Measurements from ENCODE around the gene SHLD1.
A peak's percentile ranks its signal among the peaks of the same experiment; 100 is the strongest.

Gene SHLD1

GRCh38 chr20:5786930-5787795 lies 37.0 kb downstream of the SHLD1 start:
- ChIA-PET CTCF (interaction anchor here (0.9 to 13.0 kb wide), 35 partner anchors 9 to 291 kb away, joined by 3 to 164 read pairs (median 7); no protein-coding TSS in a partner anchor), POLR2A (no interaction called here)
- DNase-seq (ENCODE audit: extremely low spot score): no peak
- TF ChIP-seq, protein P1, sequence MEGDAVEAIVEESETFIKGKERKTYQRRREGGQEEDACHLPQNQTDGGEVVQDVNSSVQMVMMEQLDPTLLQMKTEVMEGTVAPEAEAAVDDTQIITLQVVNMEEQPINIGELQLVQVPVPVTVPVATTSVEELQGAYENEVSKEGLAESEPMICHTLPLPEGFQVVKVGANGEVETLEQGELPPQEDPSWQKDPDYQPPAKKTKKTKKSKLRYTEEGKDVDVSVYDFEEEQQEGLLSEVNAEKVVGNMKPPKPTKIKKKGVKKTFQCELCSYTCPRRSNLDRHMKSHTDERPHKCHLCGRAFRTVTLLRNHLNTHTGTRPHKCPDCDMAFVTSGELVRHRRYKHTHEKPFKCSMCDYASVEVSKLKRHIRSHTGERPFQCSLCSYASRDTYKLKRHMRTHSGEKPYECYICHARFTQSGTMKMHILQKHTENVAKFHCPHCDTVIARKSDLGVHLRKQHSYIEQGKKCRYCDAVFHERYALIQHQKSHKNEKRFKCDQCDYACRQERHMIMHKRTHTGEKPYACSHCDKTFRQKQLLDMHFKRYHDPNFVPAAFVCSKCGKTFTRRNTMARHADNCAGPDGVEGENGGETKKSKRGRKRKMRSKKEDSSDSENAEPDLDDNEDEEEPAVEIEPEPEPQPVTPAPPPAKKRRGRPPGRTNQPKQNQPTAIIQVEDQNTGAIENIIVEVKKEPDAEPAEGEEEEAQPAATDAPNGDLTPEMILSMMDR (IDR thresholded peaks at IDR 0.05; ENCODE audit: control extremely low read depth, extremely low read depth, low read depth, missing control alignments): no peak

DNA sequence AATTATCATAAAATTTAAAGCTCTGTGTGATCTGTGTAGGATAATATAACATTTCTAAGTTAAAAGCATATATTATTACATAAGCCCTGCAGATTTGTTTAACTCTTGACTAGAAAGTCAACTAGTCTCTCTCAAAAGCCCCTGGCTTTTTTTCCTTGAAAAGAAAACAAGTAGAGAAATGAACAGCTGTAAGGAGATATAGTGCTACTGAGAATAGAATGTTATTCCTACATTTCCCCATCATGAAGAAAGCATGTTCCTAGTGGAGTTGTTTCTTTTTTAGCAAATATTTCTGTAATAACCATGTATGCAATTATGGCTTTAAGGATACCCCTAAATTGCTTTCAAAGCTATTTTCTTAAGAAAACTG lies 37.6 kb downstream of the SHLD1 start:
- POLR2A ChIA-PET: interaction anchor here (0.6 kb wide), 1 partner anchor 180 kb away, joined by 3 read pairs; no protein-coding TSS in a partner anchor
- CTCF ChIA-PET: interaction anchor here (0.6 to 13.0 kb wide), 51 partner anchors 10 to 290 kb away, joined by 3 to 164 read pairs (median 5); no protein-coding TSS in a partner anchor

GRCh38 chr20:5788385-5788895 lies 38.2 kb downstream of the SHLD1 start:
- DNase-seq (ENCODE audit: extremely low spot score): peak; percentile 81
- TF ChIP-seq, protein P1 (IDR thresholded peaks at IDR 0.05; ENCODE audit: control extremely low read depth, extremely low read depth, low read depth, missing control alignments): peak; percentile 63
- ChIA-PET POLR2A (interaction anchor here (0.6 kb wide), 1 partner anchor 181 kb away, joined by 3 read pairs; no protein-coding TSS in a partner anchor), CTCF (interaction anchor here (0.6 to 13.0 kb wide), 55 partner anchors 9 to 689 kb away, joined by 3 to 164 read pairs (median 5); no protein-coding TSS in a partner anchor)

More for the DNA sequence above, 37.6 kb downstream of the SHLD1 start:
- TF ChIP-seq, protein P1 (IDR thresholded peaks at IDR 0.05; ENCODE audit: control extremely low read depth, extremely low read depth, low read depth, missing control alignments): no peak
- DNase-seq (ENCODE audit: extremely low spot score): no peak

DNA sequence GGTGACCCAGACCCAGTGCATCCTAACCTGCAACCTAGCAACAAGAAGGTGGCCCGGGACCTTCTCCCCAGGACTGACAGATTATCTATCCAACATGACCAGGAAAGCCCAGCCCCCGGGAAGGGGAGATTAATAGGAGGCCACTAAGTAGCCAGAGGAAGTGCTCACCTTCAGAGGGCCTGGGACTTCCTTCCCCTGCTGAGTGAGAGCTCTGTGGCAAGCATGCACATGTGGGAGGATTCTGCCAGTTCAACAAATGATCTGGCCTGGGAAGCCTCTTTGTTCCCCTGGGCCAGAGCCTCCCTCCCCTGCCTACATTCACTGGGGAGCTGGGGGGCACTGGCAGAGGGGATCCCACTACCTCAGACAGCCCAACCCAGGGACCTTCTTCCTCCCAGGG lies 39.6 kb downstream of the SHLD1 start:
- ChIA-PET POLR2A (interaction anchor here (0.6 kb wide), 1 partner anchor 159 kb away, joined by 3 read pairs; no protein-coding TSS in a partner anchor), CTCF (interaction anchor here (0.9 to 13.0 kb wide), 10 partner anchors 8 to 258 kb away, joined by 3 to 164 read pairs (median 11); no protein-coding TSS in a partner anchor)
- no peak for DNase-seq (ENCODE audit: extremely low spot score)
- TF ChIP-seq, protein P1 (IDR thresholded peaks at IDR 0.05; ENCODE audit: control extremely low read depth, extremely low read depth, low read depth, missing control alignments): no peak

- POLR2A ChIA-PET: no interaction called here
- CTCF ChIA-PET: no interaction called here
- DNase-seq (ENCODE audit: extremely low spot score): no peak
- TF ChIP-seq, protein P1 (IDR thresholded peaks at IDR 0.05; ENCODE audit: control extremely low read depth, extremely low read depth, low read depth, missing control alignments): no peak
Observed at GRCh38 chr20:5793916-5794315, 43.7 kb downstream of the SHLD1 start.

DNA sequence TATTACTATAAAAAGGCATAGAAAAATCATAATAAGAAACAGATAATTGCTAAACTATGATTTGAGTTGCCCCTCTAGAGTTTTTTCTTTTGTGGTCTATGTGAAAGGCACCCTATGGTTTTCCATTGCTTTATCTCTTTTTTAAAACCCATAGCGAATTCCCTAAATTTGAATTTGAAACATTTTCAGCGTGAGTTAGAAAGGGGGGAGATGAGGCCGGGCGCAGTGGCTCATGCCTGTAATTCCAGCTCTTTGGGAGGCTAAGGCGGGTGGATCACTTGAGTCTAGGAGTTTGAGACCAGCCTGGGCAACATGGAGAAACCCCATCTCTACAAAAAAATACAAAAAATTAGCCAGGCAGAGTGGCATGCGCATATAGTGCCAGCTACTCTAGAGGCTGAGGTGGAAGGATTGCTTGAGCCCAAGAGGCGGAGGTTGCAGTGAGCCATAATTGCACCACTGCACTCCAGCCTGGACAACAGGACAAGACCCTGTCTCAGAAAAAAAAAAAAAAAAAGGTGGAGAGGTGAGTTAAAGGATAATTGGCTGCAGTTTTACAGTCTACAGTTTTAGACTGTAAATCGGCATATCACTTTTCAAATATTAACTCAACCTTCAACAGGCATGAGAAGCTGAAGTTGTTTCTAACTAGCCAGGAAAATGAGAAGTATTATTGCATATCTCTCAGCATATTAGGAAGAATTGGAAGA lies 46.3 kb downstream of the SHLD1 start:
- ChIA-PET POLR2A (no interaction called here), CTCF (interaction anchor here (1.0 to 2.8 kb wide), 10 partner anchors 8 to 267 kb away, joined by 3 to 22 read pairs (median 5); no protein-coding TSS in a partner anchor)
- DNase-seq (ENCODE audit: extremely low spot score): no peak
- TF ChIP-seq, protein P1 (IDR thresholded peaks at IDR 0.05; ENCODE audit: control extremely low read depth, extremely low read depth, low read depth, missing control alignments): no peak

All from GM10248 (cell line).